Stimulated activated CD8-positive, alpha-beta memory T cell treated with anti-CD3 and anti-CD28 coated beads, Interleukin-4, amount 100 ng/mL, for 4 hours (primary cell): Measurements from ENCODE around the gene DUSP6.

ENCODE experiments used
- DNase-seq, 2 donors: peaks; one replicate each; pipeline ENCODE4 v3.0.0-alpha.2; 2020; ENCODE audit warnings: low read depth in 2 of 2, low spot score in 1 of 2

The DUSP6 gene

DNA sequence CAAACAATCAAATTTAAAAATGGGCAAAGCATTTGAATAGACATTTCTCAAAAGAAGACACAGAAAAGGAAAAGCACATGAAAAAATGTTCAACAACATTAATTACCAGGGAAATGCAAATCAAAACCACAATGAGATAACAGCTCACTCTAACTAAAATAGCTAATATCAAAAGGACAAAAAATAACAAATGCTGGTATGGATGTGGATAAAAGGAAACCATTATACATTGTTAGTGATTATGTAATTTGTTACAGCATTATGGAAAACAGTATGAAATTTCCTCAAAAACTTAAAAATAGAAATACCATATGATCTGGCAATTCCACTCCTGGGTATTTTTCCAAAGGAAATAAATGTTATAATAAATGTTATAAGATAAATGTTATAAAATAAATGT is 52.9 kb downstream of the DUSP6 start:
- no peak for DNase-seq
